ENCODE data around the gene MGLL.

DNA sequence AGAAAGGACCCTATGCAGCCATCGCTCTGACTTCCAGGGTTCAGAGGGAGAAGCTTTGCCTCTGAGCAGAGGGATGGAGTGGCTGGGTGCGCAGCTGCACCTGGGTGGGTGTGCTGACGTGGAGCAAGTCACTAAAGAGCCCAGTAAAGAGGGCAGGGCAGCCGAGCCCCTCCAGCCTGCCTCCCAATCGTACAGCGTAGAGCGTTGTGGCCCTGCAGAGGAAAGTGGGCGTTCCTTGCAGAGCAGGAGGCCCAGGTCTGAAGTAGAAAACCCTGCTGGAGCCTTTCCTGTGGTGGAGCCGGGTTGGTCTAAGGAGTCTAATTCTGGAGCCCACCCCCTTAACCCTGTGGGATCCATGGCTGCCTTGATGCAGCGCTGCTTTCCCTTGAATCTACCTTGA lies 88.5 kb downstream of the MGLL start:
- TF ChIP-seq, protein P1, sequence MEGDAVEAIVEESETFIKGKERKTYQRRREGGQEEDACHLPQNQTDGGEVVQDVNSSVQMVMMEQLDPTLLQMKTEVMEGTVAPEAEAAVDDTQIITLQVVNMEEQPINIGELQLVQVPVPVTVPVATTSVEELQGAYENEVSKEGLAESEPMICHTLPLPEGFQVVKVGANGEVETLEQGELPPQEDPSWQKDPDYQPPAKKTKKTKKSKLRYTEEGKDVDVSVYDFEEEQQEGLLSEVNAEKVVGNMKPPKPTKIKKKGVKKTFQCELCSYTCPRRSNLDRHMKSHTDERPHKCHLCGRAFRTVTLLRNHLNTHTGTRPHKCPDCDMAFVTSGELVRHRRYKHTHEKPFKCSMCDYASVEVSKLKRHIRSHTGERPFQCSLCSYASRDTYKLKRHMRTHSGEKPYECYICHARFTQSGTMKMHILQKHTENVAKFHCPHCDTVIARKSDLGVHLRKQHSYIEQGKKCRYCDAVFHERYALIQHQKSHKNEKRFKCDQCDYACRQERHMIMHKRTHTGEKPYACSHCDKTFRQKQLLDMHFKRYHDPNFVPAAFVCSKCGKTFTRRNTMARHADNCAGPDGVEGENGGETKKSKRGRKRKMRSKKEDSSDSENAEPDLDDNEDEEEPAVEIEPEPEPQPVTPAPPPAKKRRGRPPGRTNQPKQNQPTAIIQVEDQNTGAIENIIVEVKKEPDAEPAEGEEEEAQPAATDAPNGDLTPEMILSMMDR (IDR thresholded peaks at IDR 0.05; ENCODE audit: insufficient read depth, low read length, poor library complexity, severe bottlenecking) = no peak
- TF ChIP-seq EZH2phosphoT487 (conservative IDR thresholded peaks at IDR 0.05; ENCODE audit: low read length) = no peak
